ENCODE results near the gene KCNAB1.
"Not testable (repeated sequence)": the region's sequence is repeated elsewhere in the genome, so short reads cannot be mapped to it uniquely, and the experiment has no call there.

Gene KCNAB1

DNA sequence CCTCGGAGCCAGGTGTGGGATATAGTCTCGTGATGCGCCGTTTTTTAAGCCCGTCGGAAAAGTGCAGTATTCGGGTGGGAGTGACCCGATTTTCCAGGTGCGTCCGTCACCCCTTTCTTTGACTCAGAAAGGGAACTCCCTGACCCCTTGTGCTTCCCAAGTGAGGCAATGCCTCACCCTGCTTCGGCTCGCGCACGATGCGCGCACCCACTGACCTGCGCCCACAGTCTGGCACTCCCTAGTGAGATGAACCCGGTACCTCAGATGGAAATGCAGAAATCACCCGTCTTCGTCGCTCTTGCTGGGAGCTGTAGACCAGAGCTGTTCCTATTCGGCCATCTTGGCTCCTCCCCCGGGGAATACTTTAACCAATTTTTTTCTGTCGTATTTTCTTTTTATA, 164.3 kb downstream of the KCNAB1 start:
- not testable (repeated sequence) for FAIRE-seq

DNA sequence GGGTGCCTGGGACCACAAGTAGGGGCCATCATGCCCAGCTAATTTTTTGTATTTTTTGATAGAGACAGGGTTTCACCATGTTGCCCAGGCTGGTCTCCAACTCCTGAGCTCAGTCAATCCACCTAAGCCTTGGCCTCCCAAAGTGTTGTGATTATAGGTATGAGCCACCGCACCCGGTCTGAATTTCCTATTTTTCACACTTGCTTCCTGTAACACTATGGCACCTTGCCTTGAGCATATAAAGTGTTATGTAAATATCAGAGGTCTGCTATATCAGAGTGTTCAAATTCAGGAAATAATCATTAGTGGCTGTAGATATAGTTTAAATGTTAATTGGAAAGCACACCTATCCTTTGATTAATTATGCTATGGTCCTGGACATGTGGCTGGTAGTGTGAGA, 165.2 kb downstream of the KCNAB1 start:
- FAIRE-seq = no peak

DNA sequence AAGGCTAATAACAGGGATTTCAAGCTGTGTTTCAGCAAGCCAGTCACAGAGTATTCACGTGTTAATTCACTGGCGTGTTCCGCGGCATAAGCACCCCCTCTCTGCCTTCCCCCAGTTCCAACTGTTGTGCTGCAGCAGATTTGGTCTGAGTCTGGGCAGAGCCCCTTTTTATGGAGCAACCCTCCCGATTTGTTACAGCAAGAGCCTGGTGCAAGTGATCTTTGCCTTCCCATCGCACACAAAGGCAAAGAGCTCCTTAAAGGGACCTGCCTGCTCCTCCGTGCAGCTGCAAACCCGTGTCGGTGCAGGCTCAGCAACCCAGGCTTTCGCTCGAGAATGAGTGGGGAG, 170.5 kb downstream of the KCNAB1 start:
- FAIRE-seq = no peak

DNA sequence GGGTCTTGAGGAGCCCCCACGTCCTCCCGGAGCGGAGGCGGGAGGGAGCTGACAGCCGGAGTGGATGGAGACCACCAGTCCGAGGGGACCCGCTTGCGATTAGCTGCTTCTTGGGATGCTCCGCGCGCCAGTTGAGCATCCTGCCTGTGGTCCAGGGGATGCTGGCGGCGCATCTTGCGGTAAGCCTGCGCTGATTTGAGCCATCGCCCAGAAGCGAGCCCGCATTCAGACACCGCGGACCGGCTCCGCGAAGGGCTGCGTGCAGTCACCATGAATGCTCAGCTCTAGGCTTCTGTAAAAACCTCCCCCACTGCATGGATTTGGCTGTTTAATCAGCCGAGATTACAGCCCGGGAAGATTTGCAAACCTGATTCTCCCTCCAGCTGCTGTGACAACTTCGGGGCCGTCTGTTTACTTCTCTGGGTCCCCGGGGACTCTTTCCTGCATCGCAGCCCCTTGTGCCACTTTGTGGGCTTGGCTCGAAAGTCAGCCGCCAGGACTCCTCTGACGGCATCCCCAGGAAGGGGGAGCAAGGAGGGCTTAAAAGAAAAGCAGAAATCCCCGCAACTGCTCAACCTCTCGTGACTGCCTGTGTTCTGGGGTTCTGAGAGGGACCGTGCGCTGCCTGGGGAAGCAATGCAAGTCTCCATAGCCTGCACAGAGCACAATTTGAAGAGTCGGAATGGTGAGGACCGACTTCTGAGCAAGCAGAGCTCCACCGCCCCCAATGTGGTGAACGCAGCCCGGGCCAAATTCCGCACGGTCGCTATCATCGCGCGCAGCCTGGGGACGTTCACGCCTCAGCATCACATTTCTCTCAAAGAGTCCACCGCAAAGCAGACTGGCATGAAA, 171.1 kb downstream of the KCNAB1 start:
- no peak for FAIRE-seq

DNA sequence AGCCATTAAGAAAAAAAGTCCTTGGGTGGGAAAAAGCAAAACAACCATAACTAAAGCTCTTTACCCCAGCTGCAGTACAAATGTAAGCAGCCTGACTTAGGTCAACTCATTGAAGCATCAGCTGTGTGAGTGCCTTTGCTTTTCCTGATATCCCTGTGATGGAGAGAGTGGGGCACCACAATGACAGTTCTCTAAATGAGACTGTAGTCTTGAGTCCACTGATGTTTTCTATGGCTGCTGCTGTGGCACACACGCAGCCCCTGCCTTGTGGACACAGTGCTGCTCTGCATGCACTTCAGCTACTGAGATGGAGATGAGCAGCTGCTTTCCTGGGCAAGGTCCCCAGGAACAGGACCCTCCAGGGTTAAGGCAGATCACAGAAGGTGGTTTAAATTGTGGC, 173.2 kb downstream of the KCNAB1 start:
- no peak for FAIRE-seq

DNA sequence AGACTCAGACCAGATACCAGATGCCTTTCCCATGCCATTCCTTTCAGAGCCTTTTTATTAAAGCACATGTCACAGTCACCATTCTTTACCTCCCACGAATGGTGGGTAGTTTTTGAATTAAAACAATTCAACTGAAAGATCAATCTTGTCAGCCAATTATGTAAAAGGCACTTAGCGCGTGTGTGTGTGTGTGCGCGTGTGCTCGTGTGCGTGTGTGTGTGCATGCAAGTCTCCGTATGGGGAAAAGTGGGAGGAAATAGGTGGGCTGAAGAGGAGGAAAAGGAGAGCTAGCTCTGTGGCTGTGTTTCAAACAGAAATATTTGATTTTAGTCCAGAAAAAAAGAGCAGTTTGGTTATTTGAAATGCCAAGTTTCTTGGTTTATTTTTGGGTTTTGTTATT, 177.2 kb downstream of the KCNAB1 start:
- FAIRE-seq = no peak

DNA sequence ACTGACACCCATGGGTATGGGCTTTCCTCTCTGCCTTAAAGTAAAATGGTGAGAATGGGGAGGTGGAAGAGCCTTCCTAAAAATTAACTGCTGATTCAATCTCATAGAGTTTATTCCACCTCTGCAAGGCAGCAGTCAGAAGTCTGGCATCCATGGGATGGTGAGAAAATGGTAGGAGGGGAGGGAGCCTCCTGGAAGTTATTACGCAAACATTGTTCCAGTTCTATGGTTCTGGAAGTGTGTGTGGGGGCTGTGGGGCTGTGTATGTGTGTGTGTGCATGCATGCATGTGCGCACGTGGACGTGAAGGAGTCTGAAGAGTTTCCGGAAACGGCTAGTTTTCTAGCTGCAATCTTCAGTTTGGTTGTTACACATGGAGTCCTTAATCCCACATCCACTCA, 177.6 kb downstream of the KCNAB1 start:
- FAIRE-seq = no peak

DNA sequence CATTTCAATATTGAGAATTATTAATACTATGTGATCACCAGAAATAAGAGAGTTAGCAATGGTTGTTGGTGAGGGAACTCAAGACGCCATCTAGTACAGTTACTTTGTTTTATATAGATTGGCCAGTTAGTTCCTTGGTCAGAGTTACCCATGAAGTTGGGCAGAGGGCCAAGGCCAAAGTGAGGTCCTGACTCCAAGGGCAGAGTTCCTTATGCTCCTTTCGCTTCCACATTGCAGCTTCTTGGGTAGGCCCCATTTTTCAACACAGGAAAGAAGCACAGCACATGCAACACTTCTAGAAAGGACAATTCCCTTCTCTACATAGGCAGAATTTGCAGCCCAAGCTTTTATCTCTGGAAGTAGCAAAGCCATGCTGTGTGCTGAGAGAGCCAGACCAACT, 178.6 kb downstream of the KCNAB1 start:
- FAIRE-seq = no peak

DNA sequence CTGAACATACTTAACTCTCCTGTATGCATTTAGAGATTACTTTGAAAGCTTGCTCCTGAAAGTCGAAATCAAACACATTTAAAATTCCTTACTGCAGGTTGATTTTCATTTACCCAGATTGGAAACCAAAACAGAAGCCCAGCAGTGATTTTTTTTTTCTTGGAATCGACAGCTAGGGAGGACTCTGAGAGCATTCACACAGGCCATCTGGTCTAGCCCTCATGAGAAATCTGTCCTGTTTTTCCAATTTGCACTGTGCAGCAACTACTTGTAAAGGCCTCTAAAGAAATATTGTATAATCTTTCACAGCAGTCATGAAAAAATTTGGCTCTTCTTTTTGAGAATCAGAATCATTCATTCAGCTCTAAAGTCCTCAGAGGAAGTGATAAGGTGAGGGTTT, 179.2 kb downstream of the KCNAB1 start:
- FAIRE-seq = no peak

DNA sequence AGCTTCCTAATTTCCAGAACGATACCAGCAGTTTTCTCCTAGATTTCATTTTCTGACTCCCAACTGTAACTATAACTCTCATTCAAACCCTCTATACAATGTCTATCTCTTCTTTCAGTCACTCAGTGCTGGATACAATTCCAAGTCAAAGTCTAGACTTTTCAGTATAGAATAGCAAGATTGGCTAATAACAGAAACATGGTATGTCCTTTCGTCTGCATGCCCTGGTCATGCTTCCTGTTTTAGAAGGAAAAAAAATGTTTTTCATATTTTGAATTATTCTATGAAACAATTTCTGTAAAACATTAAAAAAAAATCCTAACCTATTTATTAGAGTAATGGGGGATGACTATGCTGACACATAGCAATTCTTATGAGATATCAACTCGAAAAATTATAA, 180.0 kb downstream of the KCNAB1 start:
- no peak for FAIRE-seq

DNA sequence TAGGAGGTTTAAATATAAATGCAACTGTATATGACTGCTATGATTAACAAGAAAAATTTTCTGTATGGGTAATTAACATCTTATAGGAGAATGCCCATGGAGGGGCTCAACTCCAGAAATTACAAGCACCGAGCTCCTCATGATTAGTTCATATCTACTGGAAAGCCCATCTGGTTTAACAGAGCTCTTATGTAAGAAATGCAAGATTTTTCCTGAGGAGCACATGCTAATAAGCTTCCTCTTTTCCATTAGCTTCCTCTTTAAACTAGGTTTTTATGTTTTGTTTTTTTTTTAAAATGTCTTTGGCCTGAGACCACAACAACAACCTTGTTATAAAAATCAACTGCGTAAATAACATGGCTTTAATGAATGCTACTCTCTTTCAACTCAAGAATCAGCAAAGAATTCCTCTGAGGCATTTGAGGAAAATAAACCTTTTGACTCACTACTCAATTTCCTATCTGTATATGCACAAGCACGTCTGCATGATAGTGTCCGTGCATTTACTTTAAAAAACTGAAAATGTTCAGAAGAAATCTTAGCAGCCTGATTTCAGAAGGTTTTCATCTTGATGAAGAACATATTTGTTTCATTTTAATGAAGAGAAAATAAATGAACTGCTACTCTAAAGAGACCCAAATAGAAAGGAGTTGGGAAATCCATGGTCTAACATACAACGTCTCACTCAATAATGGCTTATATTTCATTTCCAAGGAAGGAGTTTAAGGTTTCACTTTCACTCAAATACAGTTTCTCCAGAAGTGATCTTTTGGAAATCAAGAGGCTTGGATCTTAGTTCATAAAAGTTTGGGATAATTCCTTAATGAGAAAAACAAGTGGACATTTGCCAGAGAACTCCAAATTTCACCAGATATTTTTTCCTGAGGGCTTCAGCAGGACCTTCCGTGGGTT, 180.8 kb downstream of the KCNAB1 start:
- no peak for FAIRE-seq

DNA sequence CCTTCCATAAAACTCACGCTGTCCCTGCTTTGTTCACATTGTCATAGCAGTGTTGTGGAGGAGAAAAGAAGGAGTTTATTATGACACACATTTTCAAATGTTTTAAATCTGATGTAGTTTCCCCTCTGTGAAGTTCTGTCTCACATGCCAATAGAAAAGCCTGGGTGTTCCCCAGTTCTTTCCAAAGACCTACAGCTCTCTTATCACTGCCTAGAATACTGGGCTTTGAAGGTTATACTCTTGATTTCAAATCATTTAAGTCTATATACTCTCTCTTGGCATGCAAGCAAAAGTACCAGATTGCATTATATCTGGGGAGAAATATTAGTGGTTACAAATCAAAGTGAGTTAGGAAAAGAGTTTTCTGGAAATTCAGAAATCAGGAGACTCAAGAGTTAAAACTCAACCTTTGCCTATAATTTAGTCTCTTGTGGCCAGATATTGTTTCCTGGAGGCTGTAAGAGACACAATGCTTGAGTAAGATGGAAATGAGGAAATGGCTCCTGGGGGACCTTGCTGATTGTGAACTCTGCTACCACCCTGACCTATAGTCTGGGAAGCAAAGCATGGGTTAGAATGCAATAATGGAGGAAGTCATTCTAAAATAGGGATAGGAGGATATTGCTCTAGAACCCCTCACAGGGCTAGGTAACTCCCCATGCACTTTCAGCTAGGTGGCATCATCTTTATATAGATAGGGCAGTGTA, 182.8 kb downstream of the KCNAB1 start:
- no peak for FAIRE-seq

DNA sequence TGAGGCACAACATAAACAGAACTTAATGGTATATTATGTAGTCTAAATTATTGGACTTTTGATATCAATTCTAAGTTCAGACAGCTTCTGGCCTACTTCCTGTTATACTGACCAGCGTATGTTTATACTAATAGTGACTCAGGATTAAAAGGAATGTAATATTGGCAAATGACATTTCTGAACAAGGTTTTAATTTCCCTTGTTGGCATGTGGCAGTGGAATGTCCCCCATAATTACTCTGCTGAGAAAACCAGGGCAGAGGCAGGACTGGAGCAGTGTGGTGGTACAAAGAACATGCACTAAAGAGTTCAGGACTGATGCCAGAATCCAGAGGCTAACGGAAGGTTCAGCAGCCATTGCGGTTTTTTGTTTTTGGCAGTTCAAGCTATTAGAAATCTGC, 184.0 kb downstream of the KCNAB1 start:
- no peak for FAIRE-seq

DNA sequence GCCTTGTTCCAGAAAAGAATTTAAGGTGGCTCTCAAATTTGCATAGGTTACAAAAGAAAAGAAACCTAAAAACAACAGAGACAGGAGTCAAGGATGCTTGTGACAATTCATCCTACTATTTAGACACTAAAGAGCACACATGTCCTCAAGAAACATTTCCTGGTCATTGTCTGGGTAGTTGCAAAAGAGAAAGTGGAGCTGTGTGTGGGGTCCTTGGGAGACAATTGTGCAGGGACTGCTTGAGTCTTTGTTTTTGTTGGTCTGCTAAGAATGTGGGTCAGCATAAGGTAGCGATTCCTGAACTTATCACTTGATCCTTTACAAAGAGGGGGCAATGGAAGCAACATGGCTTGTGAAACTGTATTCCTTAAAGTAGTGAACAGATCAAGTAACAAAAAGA, 185.3 kb downstream of the KCNAB1 start:
- no peak for FAIRE-seq

DNA sequence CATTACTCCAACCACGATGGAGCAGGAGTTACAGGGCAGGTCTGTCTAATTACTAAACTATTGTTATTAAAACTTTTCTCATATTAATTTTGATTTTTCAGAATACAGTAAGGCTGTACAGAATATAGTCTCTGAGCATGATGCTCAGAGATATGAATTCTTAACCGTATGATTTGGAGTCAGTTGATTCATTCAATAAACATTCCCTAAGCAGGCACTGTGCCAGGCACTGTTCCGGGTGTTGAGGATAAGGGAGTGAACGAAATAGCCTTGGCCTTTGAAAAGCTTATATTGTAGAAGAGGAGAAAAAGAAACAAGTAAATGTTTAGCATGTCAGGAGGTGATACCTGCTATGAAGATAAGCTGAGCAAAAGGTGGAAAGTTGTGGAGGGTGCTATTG, 187.3 kb downstream of the KCNAB1 start:
- FAIRE-seq = no peak

DNA sequence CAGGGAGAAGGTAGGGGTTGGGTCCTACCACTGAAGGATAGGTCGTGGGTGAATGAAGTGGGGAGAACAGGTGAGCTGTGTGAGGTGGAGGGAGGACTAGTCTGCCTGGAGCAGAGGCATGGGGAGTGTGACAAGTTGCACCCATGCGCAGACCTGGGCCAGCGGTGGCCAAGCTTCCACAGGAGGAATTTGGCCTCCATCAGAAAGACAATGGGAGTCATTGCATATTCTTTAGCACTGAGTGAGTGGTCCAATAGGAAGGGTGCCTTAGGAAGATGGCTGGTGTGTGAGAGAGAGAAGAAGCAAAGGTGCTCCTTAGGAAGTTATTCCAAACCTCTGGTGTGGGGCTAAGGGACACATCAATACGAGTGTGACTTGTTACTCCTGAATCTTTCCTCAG, 191.1 kb downstream of the KCNAB1 start:
- no peak for FAIRE-seq

DNA sequence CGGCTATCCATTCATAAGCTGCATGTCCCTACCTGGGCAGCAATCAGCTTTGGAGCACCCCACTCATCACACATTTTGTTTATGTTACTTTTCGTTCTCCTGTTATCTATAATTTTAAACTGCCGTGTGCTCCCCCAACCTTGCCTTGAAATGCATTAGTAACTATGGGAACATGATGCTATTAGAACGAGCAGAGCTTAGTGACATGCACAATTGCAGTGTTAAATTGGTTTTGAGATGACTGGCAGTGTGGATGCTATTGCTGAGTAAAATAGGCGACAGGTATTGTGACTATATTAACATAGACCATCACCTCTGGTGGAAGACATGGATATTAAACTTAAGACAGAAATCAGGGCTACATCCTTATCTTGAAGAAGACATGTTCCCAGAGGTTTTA, 191.6 kb downstream of the KCNAB1 start:
- FAIRE-seq = no peak

DNA sequence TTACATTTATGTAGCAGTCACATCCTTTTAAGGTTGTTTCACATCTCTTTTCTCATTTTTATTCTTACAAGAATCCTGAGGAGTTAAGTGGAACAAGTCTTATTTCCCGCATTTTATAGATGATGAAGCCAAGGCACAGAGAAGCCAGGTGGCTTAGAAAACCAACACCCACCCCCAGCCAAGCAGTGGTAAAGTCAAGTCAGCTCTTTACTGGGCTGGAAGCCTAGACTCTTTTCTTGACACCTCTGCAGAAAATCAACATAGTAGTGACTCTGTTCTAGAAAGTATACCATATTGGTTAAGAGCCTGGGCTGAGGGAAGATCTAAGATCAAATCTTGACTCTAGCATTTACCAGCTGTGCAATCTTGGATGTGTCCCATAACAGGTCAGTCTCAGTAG, 195.7 kb downstream of the KCNAB1 start:
- FAIRE-seq = no peak

DNA sequence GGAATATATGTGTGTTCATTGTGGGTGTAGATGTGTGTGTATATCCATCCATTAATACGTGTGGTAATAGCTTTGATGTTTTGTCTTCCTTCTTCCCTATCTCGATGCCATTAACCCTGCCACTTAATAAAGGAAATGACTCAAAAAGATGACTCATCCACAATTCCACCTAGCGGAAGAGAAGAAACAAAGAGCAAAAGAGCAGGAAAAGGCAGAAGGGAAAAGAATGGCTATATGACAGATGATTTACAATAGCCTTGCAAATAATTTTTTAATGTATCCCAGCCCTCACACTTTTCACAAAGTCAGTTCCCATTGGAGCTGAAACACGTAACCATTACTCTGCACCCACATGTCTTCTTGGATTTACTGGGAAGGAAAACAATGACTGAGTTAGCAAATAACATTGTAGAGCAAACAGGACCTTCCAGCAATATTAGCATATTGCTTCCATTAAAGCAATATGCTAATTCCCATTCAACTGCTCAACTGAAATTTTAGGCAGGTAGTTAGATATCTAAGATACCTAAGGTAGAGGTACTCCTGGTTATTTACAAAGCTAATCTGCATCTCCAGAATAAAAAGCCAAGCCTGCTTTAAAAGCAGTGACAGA, 197.2 kb downstream of the KCNAB1 start:
- no peak for FAIRE-seq

DNA sequence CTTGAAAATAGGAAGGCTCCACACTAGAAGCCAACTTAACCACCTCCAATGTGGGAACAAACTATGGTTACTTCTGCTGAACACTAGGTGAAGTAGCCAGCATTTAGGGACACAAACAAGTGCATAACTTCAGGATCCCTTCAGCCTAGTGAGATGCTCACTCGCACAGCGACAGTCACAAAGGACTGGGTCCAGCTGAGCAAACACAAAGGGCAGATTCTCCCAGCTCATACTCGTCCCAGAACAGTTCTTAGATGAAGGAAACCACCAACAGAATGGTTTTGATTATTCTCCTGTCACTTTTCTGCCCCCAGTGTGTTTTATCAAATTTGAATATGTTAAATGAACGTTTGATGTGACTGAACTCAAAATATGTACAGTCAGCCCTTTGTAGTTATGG, 201.6 kb downstream of the KCNAB1 start:
- no peak for FAIRE-seq

DNA sequence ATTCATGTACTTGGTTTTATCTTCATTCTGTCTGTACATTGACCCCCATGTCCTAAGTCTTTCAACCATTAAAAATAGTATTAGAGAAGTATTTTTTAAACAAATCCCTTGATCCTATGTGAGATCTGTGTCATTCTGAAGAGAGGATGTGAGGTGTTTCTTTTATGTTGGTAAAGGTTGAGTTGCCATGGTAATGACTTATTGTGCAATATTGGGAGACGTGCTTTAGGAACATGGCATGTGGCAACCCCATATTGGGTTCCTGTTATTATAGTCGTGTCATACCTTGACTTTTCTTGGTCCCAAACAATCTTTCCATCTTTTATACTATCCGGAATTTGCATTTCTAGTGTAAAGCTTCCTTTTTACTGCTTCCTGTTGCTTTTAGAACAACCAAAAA, 203.1 kb downstream of the KCNAB1 start:
- no peak for FAIRE-seq

DNA sequence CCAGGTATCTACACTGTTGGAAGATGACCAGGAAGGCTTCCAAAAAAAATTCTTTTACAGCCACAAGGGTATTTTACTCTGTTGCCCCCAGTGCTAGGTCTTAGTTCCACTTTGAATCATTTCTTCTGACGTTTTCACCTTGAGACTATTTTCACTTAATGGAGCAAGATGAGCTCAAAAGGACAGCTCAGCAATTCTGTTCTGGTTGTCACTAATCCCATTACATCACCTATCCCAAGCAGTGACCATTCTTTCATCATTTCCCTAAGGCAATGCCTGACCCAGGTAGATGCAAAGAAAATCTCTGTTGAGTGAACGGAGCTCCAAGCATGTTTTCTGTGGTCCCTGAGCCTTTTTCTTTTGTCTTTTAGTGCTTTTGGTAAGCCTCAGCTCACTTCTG, 210.0 kb downstream of the KCNAB1 start:
- no peak for FAIRE-seq

DNA sequence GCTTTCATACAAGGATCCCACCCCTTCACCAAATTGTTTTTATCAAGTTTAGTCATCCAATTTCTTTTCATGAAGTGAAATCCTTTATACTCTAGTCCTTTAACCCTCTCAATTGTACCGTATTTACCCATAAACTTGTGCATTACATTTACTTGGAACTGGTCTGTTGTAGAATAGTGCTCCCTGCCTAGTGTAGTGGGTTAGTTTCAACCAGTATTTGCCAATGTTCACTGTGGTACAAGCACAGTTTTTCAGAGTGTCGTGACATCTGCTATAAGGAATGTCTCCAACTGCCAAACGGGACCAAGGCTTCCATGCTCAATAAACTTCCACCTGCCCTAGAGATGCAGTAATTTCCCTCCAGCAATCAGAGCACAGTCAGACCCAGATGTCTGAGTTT, 211.9 kb downstream of the KCNAB1 start:
- no peak for FAIRE-seq

Data from TTC549 (cell line).